Right lung (tissue), 5 donors: ENCODE measurements around the gene ZNF550. TPM values are rescaled to one million over a fixed set of nuclear protein-coding genes. Genes with fewer than 3 reads are reported as not detected.
A peak's percentile ranks its signal among the peaks of the same experiment; 100 is the strongest.
"Not testable (repeated sequence)": the region's sequence is repeated elsewhere in the genome, so short reads cannot be mapped to it uniquely, and the experiment has no call there.

Experiments
- DNase-seq, 2 donors: peaks; one replicate each; pipeline ENCODE4 v3.0.0-alpha.2; 2013
- polyA plus RNA-seq, 5 donors: library from polyadenylated mRNA; unstranded; fragments of 120-200 nt; gene quantifications; one replicate each; pipeline versions ENCODE4 v1.2.1 to v1.2.3, GENCODE V29; 2013; ENCODE audit warnings: inconsistent platforms in 1 of 5, low replicate concordance in 1 of 5; ENCODE audit not compliant: insufficient read length in 5 of 5, insufficient read depth in 1 of 5

ZNF550 gene
- polyA plus RNA-seq, 5 donors = 16.2 to 31.2 (median 23.6) TPM

DNA sequence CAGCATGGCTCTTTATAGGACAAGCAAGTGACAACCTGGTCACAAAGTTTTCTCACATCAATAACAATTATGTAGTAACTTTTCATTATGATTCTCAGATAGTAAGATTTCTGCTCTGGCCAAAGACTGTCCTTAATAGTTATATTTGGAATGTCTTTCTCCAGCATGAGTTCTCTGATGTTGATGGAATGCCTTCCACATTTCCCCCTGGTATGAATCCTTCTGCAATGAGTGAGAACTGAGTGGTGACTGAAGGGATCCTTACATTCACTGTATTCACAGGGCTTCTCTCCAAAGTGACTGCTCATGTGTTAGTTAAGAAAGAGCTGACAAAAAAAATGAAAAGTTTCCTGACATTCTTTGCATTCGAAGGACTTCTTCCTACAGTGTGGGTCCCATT lies 13.2 kb downstream of the ZNF550 start:
- no peak for DNase-seq

GRCh38 chr19:57537953-57538547 lies 21.6 kb downstream of the ZNF550 start:
- no peak for DNase-seq

- peak; percentile 87 to 88 for DNase-seq
These were observed 32.4 kb downstream of the ZNF550 start, which contains the start of gene ZNF549 for GRCh38 chr19:57527136-57527881. TSS of gene ZNF549 (plus strand) at chr19:57527356. CDS start at chr19:57527574, 218 bp downstream.

- DNase-seq = not testable (repeated sequence)
These were observed 41.6 kb downstream of the ZNF550 start for GRCh38 chr19:57518021-57518420.

DNA sequence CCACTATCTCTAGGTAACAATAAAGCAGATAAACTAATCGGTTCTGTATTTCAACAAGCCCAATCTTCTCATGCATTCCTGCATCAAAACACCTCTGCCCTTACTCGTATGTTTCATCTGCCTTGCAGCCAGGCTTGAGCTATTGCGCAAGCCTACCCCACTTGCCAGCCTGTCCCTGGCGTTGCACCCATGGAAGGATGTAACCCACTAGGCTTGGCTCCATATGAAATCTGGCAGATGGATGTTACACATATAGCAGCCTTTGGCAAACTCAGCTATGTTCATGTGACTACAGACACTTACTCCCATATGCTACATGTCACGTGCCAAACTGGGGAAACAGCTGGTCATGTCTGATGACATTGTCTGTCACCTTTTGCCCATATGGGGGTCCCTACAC lies 44.4 kb downstream of the ZNF550 start:
- DNase-seq = no peak

GRCh38 chr19:57512845-57513244 lies 46.8 kb downstream of the ZNF550 start:
- no peak for DNase-seq

DNA sequence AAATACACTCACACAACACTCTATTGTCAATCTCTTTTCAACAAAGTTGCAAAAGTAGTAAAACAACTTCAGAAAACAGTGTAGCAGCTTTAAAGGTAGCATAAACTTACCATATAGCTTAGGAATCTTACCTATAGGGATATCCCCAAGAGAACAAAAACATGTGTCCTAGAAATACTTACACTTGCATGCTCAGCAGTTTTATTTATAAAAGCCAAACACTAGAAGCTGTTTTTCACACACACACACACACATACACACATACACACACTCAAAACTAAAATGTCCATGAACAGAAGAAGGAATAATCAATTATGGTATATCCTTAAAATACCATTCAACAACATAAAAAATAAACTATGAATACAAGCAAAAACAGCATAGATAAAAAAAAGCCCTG lies 48.2 kb downstream of the ZNF550 start:
- no peak for DNase-seq

- DNase-seq = no peak
These were observed 53.5 kb downstream of the ZNF550 start for GRCh38 chr19:57506163-57506562.

DNA sequence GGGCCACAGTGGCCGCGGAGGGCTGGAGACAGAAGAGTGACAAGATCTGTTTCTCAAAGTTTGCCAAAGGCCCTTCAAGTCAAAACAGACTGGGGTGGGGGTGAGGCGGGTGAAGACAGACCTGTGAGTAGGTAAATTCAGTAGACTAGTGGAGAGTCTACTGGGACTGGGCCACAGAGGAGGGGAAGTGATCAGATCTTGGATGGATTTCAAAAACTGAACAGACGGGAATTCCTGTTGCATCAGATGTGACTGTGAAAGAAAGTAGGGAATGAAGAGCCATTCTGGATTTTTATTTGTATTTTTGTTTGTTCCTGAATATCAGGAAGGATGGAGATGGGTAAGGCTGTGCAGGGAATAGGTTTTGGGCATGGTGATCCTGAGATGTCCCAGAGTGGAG lies 59.3 kb downstream of the ZNF550 start:
- not testable (repeated sequence) for DNase-seq

GRCh38 chr19:57499680-57500395 lies 59.8 kb downstream of the ZNF550 start, which contains the start of gene ZNF773:
TSS of gene ZNF773 (plus strand) at chr19:57499938. CDS start at chr19:57500081, 143 bp downstream.
- DNase-seq = peak; percentile 91 to 94

GRCh38 chr19:57499332-57499679 lies 60.4 kb downstream of the ZNF550 start:
- not testable (repeated sequence) for DNase-seq

DNA sequence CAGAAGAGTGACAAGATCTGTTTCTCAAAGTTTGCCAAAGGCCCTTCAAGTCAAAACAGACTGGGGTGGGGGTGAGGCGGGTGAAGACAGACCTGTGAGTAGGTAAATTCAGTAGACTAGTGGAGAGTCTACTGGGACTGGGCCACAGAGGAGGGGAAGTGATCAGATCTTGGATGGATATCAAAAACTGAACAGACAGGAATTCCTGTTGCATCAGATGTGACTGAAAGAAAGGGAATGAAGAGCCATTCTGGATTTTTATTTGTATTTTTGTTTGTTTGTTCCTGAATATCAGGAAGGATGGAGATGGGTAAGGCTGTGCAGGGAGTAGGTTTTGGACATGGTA lies 71.4 kb downstream of the ZNF550 start:
- not testable (repeated sequence) for DNase-seq

GRCh38 chr19:57487477-57488298 lies 72.0 kb downstream of the ZNF550 start, which contains the start of gene ZNF419:
TSS of gene ZNF419 (plus strand) at chr19:57487750. CDS start at chr19:57487951, 201 bp downstream.
- DNase-seq = peak; percentile 88 to 89

Other genes with a start within 250 kb of the ZNF550 start
- 10 to 100 TPM in 3 of 5 donors, 1 to 10 TPM in 2; 7.2 to 11.6 (median 10.1) TPM for gene ZNF543, start 239.4 kb downstream of the ZNF550 start, polyA plus RNA-seq
- gene ZNF304, start 208.6 kb downstream of the ZNF550 start, polyA plus RNA-seq = 10 to 100 TPM; 12.5 to 21.0 (median 17.1) TPM
- gene TRAPPC2B, start 196.3 kb downstream of the ZNF550 start, polyA plus RNA-seq = 10 to 100 TPM; 12.4 to 17.2 (median 14.5) TPM
- 10 to 100 TPM in 1 of 5 donors, 1 to 10 TPM in 4; 5.2 to 10.1 (median 6.6) TPM for gene ZNF547, start 196.3 kb downstream of the ZNF550 start, polyA plus RNA-seq
- gene ZNF548, start 170.0 kb downstream of the ZNF550 start, polyA plus RNA-seq = 10 to 100 TPM; 25.4 to 49.6 (median 37.1) TPM
- gene ZNF17, start 148.7 kb downstream of the ZNF550 start, polyA plus RNA-seq = 10 to 100 TPM in 4 of 5 donors, 1 to 10 TPM in 1; 9.1 to 17.1 (median 15.8) TPM
- gene ZNF749, start 124.5 kb downstream of the ZNF550 start, polyA plus RNA-seq = 10 to 100 TPM in 4 of 5 donors, 1 to 10 TPM in 1; 8.7 to 13.1 (median 11.9) TPM
- gene VN1R1, start 102.7 kb downstream of the ZNF550 start, polyA plus RNA-seq = 1 to 10 TPM; 2.3 to 5.4 (median 4.5) TPM
- gene ZNF772, start 82.3 kb downstream of the ZNF550 start, polyA plus RNA-seq = 10 to 100 TPM in 4 of 5 donors, 1 to 10 TPM in 1; 8.4 to 22.1 (median 19.2) TPM
- 10 to 100 TPM; 19.5 to 32.5 (median 22.7) TPM for gene ZNF419, start 72.1 kb downstream of the ZNF550 start, polyA plus RNA-seq
- 10 to 100 TPM; 12.1 to 17.5 (median 16.5) TPM for gene ZNF773, start 59.9 kb downstream of the ZNF550 start, polyA plus RNA-seq
- gene ZNF549, start 32.5 kb downstream of the ZNF550 start, polyA plus RNA-seq = 10 to 100 TPM; 15.0 to 21.2 (median 20.1) TPM
- gene ZNF416, start 19.0 kb upstream of the ZNF550 start, polyA plus RNA-seq = 1 to 10 TPM; 6.6 to 9.3 (median 8.2) TPM
- 10 to 100 TPM; 11.4 to 23.8 (median 17.6) TPM for gene ZIK1, start 24.3 kb upstream of the ZNF550 start, polyA plus RNA-seq
- 1 to 10 TPM; 4.8 to 7.7 (median 6.0) TPM for gene ZNF530, start 40.0 kb upstream of the ZNF550 start, polyA plus RNA-seq
- 10 to 100 TPM; 21.3 to 28.9 (median 26.7) TPM for gene ZNF134, start 54.4 kb upstream of the ZNF550 start, polyA plus RNA-seq
- gene ZNF211, start 73.3 kb upstream of the ZNF550 start, polyA plus RNA-seq = 10 to 100 TPM; 31.0 to 45.4 (median 42.8) TPM
- gene ZSCAN4, start 109.1 kb upstream of the ZNF550 start, polyA plus RNA-seq = under 1 TPM; 0.13 to 0.18 (median 0.15) TPM
- 10 to 100 TPM; 12.9 to 22.0 (median 18.7) TPM for gene ZNF551, start 122.1 kb upstream of the ZNF550 start, polyA plus RNA-seq
- 10 to 100 TPM; 27.8 to 50.7 (median 41.1) TPM for gene ZNF154, start 149.3 kb upstream of the ZNF550 start, polyA plus RNA-seq
- gene ZNF671, start 167.8 kb upstream of the ZNF550 start, polyA plus RNA-seq = 10 to 100 TPM; 17.5 to 25.8 (median 25.1) TPM
- gene ZNF776, start 187.0 kb upstream of the ZNF550 start, polyA plus RNA-seq = 10 to 100 TPM; 25.0 to 44.2 (median 40.5) TPM
- gene ZNF586, start 209.8 kb upstream of the ZNF550 start, polyA plus RNA-seq = 10 to 100 TPM; 21.5 to 33.9 (median 29.1) TPM